Femur (tissue), 1 donor: ENCODE results near the gene DSCAML1.
A peak's percentile ranks its signal among the peaks of the same experiment; 100 is the strongest.
"Not testable (repeated sequence)": the region's sequence is repeated elsewhere in the genome, so short reads cannot be mapped to it uniquely, and the experiment has no call there.

Source experiments
- DNase-seq: peaks from one replicate; pipeline ENCODE4 v3.0.0-alpha.2; 2017

Gene DSCAML1

DNA sequence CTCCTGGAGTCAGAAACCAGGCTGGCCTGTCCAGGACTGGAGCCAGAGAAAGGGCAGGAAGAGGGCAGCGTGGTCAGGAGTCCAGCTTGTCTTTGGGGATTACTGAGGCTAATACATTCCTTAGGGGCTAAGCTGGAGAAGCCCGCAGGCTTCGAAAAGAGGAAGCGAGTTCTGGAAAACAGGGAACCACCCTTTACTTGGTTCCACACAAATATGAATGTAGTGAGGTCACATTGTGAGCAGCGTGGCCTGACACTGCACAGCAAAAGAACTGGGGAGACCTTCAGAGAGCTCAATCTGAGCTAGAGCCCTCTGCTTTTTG, 337.1 kb downstream of the DSCAML1 start:
- DNase-seq: peak; percentile 14

DNA sequence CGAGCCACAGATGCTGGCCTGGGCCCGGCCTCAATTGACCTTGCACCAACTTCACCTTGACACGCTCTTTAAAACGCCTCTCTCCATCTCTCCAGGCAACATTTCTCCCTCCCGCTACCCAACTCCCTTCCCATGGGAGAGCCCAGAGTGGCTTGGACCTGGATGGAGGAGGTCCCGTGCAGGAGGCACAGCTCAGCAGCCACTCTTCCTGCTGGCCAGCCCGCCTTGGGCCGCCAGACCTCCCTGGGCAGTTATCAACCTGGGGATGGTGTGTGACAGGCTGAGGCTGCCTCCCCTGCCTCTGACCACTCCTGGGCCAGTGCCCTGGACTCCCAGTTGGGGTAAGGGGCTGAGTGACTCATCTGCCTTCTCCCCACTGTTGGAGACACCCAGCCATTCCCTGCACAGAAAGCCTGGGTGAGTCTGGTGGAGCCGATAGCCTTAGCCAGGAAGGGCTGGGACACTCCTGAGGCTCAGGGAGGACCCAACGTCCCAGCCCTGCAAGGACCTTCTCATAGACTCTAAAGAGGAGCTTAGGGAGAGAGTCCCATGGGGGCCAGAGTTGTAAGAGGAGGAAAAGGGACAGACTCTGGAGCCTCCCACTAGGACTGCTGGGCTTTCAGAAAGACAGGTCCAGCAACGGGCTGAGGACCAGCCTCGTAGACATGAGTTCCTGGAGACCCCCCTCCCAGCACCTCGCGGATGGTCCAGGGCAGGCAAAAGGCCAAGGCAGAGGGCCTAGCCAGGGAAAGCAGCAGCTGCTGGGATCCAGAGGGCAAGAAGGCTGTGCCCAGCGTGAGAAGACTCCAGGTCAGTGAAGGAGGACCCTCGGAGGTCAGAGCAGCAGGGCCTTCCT, 337.7 kb downstream of the DSCAML1 start:
- DNase-seq: peak; percentile 10

DNA sequence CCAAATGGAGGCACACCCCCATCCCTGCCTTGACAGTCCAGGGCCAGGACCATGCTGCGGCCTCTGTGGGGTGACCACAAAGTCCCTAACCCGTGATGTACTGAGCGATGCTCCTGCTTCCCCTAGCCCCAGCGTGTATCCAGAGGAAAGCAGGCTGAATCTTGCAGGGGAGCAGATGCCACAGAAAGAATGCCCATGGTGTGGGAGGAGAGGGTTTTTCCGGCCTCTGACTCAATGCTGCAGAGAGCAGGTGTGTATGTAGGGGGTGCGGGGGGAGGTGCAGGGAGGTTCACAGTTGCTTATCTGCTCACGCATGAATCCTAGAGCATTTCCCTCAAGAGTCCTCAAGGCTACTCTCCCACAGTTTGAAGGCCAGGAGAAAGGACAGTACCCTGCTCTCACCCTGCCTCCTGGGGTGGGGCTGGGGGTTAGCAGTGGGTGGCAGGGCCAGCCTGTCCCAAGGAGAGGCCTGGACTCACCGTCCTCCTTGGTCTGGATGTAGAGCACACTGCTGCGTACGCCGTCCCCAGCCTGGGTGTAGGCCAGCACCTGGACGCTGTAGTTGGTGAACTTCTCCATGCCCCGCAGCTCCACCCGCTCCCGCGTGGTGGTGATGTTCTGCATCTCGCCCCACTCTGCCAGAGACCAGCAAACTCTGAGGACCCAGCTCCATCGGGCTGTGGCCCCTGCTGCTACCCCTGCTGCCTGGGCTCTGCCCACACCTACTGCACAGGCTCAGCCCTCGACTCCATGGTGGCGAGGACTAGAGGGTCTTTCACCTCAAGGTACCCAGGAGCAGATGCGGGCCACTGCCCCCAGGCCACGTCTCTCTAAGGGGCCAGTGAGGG, 338.5 kb downstream of the DSCAML1 start:
- peak; percentile 10 for DNase-seq

DNA sequence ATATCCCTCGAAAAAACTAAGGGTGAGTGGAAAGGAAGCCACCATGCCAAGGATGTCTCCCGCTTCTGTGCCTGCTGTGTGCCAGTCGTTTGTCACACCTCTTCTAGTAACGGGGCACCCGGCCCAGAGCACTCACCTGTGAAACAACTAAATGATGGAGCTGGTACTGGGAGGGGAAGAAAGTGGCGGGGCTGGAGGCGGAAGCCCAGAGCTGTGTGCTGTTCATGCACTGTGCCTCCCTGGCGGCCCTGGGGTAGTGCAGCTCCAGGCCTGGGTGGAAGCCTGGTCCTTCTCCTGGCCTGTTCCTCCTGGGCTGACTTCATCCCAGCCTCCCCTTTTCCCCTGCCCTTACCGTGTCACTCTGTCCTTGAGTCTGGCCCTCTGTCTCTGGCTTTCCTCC, 339.2 kb downstream of the DSCAML1 start:
- peak; percentile 8 for DNase-seq

DNA sequence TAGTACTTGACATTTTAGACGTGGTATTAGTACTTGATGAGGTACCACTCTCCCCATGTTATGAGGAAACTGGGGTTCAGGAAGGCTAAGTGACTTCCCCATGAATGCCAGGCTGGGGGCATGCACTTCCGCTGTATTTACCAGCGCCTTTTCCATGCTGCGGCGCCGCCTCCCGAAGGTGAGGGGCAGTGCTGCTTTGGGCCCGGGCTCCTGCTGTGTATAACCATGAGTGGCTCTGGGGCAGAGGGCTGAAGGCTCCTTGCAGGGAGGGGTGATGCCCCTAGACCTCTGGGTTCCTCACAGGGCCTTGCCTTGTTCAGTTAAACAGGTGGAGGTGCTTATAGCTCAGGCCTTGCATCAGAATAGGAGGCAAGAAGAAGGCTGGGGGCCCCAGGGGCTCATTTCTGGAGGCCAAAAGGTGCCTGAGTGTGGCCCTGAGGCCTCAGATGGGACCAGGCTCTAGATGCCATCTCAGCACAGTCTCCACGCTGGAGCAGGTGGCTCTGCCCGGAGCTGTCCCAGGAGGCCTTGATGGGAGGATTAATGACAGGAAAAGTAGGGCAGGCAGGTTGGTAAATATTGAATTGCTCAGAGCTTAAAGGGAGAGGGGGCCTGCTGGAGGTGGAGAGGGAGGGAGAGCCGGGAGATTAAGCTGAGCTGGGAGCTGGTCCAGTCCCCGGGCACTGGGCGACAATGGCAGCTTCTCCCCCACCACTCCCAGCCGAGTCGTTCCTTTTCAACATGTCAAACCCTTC, 339.8 kb downstream of the DSCAML1 start:
- peak; percentile 3 for DNase-seq

DNA sequence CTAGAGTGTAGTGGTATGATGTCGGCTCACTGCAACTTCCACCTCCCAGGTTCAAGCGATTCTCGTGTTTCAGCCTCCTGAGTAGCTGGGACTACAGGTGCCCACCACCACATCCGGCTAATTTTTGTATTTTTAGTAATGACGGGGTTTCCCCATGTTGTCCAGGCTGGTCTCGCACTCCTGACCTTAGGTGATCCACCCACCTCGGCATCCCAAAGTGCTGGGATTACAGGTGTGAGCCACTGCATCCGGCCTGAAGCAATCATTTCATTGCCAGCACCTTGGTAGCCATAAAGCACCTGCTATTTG, 340.3 kb downstream of the DSCAML1 start:
- not testable (repeated sequence) for DNase-seq

DNA sequence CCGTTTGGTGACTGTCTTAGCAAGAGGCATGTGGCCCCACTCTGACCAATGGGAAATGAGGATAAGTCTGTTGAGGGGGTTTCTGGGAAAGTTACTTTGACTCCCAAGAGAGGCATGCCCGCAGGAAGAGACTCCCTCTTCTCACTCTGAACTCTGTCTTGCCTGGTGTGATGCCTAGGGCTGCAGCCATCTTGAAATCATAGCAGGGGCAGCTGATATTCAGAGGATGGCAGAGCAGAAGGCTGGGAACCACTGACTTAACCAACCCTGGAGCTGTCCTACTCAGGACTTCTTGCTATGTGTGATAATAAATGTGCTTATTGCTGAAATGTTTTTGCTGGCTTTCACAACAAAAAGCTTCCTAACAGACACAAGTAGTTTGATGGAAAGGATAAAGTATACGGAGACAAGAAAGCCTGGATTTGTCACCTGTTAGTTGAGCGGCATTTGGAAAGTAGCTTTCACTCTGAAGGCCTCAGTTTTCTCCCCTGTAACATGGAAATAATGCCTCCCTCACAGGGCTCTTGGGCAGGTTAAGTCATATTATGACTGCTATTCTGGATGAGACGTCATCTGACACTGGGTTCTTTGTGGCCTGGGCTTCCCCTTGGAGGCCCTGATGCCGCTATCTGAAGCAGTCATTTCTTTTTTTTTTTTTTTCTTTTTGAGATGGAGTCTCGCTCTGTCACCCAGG, 340.8 kb downstream of the DSCAML1 start:
- DNase-seq: no peak

DNA sequence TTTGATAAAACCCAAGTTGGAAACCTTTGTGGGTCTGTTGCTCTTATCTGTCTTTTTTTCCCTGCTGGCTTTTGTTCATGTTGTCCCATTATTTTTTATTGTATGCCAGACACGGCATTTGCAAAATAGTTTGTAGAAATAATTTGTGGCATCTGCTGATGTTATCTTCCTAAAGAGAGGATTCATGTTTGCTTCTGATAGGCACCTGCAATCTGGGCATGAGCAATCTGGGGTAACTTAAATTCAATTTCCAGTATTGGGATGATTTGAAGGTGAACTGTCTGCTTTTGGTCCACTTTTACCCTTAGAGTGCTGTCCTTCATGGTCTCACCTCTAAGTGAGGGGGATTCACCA, 342.5 kb downstream of the DSCAML1 start:
- no peak for DNase-seq

DNA sequence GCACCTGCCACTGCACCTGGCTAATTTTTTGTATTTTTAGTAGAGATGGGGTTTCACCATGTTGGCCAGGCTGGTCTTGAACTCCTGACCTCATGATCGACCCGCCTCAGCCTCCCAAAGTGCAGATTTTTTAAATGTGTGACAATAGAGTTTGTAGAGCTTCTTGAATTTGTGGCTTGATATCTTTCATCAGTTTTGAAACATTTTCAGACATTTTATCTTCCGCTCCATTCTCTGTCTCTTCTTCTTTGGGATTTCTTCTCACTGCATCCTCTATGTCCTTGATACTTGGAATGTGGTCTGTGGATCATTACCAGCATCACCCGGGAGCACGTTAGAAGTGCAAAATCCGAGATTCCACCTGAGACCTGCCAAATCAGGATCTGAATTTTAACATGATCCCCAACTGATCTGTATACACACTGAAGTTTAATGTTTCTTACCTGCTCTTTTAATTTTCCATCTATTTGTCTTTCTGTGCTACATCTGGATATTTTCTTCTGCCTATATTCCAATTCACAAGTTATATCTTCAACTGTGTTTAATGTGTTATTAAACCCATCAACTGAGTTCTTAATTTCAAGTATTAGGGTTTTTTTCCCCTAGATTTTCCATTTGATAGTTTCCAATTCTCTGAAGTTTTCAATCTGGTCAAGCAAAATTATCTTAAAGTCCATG, 343.0 kb downstream of the DSCAML1 start:
- DNase-seq: no peak

DNA sequence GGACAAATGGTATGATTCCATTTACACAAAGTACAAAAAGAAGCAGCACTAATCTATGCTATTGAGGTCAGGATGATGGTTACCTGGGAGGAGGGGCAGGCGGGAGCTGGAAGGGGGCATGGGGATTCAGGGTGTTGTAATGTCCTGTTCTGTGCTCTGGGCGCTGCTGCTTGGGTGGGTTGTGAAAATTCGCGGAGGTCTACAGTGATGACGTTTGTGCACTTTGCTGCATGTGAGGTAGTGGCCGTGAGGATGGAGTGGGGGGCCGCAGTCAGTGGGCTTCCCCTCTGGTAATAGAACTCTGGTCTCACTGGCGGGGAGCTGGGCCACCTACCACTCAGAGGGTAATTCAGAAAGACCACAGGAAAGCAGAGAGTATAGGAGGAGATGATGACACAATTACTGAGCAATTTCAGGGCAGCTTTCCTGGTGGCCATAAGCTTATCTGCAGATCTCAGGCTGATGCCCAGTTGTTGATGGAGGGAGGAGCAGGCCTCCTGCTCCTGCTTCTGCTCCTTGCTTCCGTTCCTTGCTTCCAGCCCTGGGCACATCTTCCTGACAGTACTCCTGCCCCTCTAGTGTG, 347.8 kb downstream of the DSCAML1 start:
- DNase-seq: no peak

DNA sequence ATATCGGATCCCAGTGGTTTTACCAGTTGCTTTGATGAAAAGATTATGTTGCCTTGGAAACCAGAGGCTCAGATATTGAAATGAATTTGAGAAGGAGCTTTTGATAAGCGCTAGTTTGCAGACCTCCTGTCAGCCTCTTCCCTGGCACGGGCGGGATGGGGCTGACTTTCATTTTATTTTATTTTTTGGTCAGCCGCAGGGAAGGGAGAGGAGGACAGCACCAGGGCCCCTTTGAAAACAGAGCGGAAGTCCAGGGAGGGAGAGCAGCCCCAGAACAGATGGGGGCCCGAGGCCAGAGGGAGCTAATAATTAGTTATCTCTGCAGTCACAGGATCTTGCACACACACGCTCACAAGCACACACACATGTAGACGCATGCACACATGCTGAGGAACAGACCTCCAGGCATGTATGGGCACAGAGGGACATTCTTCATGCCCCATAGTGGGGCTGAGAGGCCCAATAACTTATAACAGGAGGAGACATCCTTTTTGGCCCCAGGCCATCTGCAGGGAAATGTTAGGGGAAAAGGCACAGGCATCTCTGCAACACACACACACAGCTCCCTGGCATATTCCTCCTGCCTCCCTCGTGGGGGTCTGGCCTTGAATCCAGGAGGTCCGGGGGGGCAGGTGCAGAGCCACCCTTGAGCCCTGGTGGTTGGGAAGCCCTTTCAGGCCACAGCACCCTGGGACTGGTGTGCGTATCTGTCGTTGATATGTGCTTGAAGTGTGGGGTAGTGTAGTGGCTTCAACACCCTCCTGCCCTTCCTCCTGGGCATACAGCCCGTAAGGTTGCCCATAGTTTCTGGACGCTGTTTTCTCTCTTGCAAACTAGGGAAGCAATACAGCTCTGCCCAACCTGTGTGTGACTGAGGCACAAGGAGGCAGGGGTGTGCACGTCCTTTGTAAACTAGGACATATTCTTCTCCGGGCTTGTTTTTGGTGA, 352.0 kb downstream of the DSCAML1 start:
- DNase-seq: no peak

DNA sequence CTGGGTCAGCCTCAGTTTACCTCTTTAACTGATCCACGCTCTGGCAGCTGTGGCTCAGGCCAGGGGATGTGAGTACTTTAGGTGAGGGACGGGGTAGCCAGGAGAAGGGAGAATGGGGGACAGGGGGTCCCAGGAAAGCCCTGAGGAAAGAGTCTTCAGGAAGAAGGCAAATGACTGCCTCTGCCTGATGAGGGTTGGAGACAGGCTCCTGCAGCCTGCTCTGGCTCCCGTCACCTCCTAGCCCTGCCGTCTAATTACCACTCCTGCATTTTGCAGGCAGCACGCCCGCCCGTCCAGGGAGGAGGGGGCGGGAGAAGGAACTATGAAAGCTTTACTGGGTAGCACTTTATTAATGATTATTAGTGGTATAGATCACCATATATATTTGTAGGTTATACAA, 352.8 kb downstream of the DSCAML1 start:
- peak; percentile 13 for DNase-seq

DNA sequence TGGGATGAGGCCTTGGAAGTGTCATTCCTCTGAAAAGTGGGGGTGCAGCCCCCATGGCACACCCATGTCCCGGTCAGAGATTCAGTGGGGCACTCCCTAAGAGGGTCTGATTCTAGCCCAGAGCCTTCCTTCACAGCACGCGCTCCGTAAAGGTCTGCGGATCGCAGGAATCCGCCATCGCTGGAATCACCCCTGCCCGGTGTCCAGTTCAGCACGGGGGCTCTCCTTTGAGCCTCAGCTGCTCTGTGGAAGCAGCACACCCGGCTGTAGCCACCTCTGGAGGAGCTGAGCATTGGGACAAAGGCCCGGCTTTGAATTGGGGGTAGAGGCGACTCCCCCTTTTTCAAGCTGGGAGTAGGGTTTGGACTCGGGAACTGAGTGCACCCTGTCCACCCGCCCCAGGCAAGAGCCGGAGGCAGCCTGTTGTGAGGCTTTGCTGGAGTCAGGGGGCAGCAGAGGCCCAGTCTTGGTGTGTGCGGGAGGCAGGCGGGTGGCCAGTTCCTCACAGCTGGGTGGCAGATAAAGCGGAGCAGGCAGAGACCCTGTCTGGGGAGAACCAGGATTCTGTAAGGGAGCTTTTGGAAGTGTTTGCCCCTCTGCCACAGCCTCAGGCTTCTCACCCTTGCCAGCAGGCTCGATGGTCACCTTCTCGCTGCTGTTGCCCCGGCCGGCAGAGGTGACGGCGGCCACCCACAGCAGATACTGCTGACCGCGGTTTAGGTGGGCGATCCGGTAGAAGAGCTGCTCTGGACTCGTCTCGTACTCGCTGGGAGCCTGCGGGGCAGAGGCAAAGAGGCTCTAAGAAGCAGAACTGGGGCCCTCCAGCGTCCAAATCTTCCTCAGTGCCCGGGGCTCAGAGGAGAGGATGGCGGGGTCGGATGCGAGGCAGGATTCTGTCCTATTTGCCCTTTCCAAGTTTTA, 353.5 kb downstream of the DSCAML1 start:
- peak; percentile 81 for DNase-seq

DNA sequence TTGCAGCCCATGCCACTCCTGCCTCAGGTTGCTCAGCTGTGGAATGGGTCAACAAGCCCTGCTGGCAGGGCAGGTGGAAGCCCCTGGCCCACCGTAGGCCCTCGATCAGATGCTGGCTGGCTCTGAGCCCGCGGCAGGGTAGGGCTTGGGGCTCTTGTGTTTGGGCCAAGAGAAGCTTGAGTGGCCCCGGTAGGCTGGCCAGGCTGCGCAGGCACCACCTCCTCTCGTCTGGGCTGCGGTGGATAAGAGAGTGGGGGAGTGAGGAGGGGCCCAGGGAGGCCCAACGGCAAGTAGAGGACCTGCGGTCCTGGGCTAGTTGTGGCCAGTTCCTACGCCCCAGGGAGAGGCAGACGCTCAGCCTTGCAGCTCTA, 354.2 kb downstream of the DSCAML1 start:
- no peak for DNase-seq

DNA sequence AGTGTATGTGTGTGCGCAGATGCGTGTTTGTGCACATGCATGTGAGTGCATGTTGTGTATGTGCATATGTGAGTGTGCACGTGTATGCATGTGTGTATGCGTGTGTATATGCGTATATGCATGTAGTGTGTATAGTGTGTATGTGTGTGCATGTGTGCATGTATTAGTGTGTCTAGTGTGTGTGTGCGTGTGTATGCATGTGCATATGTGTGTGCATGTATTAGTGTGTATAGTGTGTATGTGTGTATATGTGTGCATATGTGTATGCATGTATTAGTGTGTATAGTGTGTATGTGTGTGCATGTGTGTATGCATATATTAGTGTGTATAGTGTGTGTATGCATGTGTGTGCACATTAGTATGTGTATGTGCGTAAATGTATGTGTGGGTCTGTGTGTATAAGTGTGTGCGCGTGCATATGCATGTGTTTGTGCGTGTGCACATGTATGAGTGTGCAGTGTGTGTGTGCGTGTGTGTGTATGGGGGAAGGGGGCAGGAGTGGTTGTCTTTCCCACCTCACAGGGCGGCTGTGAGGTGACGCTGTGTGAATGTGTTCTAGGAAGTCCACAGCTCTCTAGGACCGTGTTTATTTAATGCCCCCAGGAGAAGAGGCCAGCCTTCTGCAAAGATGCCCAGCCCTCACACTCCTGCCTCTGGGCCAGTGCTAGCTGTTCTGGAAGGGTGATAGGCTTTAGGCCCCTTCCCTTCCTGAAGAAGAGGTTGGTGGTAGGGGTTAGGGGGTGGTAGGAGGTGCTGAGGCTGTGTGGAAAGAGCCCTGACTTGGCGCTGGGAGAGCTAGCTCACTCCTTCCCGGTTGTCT, 354.8 kb downstream of the DSCAML1 start:
- no peak for DNase-seq

DNA sequence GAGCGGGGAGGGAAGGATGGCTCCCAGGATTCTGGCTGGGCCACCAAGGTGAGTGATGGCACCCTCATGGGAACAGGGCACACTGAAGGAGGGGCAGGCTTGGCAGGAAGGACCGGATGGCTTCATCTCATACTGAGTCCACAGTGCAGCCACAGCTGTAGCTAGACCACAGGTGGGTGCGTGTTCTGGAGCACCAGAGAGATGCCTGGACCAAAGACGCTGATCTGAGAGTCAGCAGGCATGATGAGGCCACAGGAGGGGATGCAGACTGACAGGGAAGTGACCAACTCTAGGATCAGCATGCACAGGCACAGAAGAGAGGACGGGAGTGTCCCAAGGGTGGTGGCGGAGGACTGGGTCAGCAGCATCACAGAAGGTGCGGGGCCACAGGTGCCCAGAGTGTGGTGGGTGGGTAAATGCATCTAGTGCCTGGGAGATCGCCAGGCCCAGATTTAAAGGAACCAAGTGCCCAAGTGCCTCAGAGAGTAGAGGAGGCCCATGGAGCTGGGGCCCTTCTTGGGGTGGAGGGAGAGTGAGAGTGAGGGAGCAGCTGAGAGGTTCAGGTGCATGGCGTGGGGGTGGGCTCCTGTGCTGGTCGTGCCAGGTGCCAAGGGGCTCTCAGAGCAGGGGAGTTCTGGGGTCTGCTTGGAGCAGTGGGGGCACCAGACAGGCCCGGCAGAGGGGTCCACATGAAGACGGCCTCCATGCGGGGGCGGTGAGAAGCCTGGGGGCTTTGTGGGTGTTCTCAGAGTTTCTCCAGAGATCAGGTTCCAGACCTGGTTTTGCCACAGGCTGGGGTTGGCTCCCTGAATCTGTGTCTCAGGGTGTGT, 355.7 kb downstream of the DSCAML1 start:
- no peak for DNase-seq

DNA sequence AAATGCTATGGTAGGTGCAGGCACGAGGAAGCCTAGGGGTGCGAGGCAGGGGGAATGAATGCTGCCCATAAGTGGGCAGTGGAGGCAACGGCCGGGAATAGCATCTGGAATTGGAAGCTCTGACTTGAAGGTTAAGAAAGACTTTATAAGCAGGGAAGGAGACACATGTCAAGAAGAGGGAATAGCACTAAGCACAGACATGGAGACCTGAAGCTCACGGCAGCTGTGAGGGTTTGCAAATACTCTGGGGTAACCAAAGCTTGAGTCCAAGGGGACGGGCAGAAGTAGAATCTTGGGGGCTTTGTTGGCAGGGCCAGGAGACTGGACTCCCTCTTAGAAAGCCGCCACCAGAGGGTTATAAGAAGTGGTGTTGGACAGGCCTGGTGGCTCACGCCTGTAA, 356.8 kb downstream of the DSCAML1 start:
- DNase-seq: no peak

DNA sequence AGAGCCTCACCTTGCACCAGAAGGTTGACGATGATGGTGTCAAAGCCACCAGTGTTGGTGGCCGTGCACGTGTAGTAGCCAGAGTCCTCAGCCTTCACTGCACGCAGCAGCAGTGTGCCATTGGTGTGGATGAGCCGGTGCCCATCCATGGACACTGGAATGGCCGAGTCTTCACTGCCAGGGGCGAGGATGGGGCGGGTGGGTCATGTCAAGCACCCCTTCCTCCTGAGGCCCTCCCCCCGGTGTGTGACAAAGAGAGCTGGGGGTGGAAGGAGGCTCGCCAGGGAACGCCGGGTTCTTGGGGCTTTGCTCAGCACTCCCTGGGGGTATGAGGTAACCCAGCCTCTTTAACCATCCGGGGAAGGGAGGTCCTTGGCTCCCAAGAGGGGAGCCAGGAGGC, 357.8 kb downstream of the DSCAML1 start:
- no peak for DNase-seq
